ENCODE results near the gene SUCNR1.
"Not testable (repeated sequence)": the region's sequence is repeated elsewhere in the genome, so short reads cannot be mapped to it uniquely, and the experiment has no call there.

The SUCNR1 gene

GRCh38 chr3:151919446-151919845 lies 46.0 kb downstream of the SUCNR1 start:
- Histone ChIP-seq H3K4me3 (ENCODE audit: low read depth, low read length) (no peak overlapping the region), H3K4me1 (ENCODE audit: control insufficient read depth, insufficient read depth, low read length) (no peaks in the 10 kb centered on the region), H3K27me3 (ENCODE audit: control insufficient read depth, insufficient read depth, low read length) (no peaks in the 10 kb centered on the region), H3K27ac (ENCODE audit: low read depth, low read length) (no peak overlapping the region), H3K9me3 (ENCODE audit: control insufficient read depth, insufficient read depth, low read depth, low read length) (no peaks in the 10 kb centered on the region), H3K36me3 (ENCODE audit: control insufficient read depth, insufficient read depth, low read length) (no peaks in the 10 kb centered on the region), H3K9ac (ENCODE audit: low read length) (no peak overlapping the region)

GRCh38 chr3:151923901-151924300 lies 50.5 kb downstream of the SUCNR1 start:
- Histone ChIP-seq H3K27ac (ENCODE audit: low read depth, low read length) (no peak overlapping the region), H3K4me3 (ENCODE audit: low read depth, low read length) (no peak overlapping the region), H3K27me3 (ENCODE audit: control insufficient read depth, insufficient read depth, low read length) (no peaks in the 10 kb centered on the region), H3K9ac (ENCODE audit: low read length) (no peak overlapping the region), H3K9me3 (ENCODE audit: control insufficient read depth, insufficient read depth, low read depth, low read length) (peaks cover 4% of the 10 kb centered on the region; the same call in 1 of the 2 replicates), H3K4me1 (ENCODE audit: control insufficient read depth, insufficient read depth, low read length) (no peaks in the 10 kb centered on the region), H3K36me3 (ENCODE audit: control insufficient read depth, insufficient read depth, low read length) (no peaks in the 10 kb centered on the region)

- H3K36me3 ChIP-seq (ENCODE audit: control insufficient read depth, insufficient read depth, low read length), result no peaks in the 10 kb centered on the region
- H3K4me1 ChIP-seq (ENCODE audit: control insufficient read depth, insufficient read depth, low read length), result no peaks in the 10 kb centered on the region
- peaks cover 4% of the 10 kb centered on the region; the same call in 1 of the 2 replicates for H3K9me3 ChIP-seq (ENCODE audit: control insufficient read depth, insufficient read depth, low read depth, low read length)
- H3K27ac ChIP-seq (ENCODE audit: low read depth, low read length), result no peak overlapping the region
- H3K4me3 ChIP-seq (ENCODE audit: low read depth, low read length), result no peak overlapping the region
- H3K27me3 ChIP-seq (ENCODE audit: control insufficient read depth, insufficient read depth, low read length), result no peaks in the 10 kb centered on the region
- no peak overlapping the region for H3K9ac ChIP-seq (ENCODE audit: low read length)
Measured at GRCh38 chr3:151924753-151925152, 51.3 kb downstream of the SUCNR1 start.

GRCh38 chr3:151925419-151925818 lies 52.0 kb downstream of the SUCNR1 start:
- Histone ChIP-seq H3K4me3 (ENCODE audit: low read depth, low read length) (no peak overlapping the region), H3K27me3 (ENCODE audit: control insufficient read depth, insufficient read depth, low read length) (no peaks in the 10 kb centered on the region), H3K4me1 (ENCODE audit: control insufficient read depth, insufficient read depth, low read length) (no peaks in the 10 kb centered on the region), H3K9me3 (ENCODE audit: control insufficient read depth, insufficient read depth, low read depth, low read length) (peaks cover 4% of the 10 kb centered on the region; the same call in 1 of the 2 replicates), H3K9ac (ENCODE audit: low read length) (no peak overlapping the region), H3K27ac (ENCODE audit: low read depth, low read length) (no peak overlapping the region), H3K36me3 (ENCODE audit: control insufficient read depth, insufficient read depth, low read length) (no peaks in the 10 kb centered on the region)

GRCh38 chr3:151925876-151926275 lies 52.4 kb downstream of the SUCNR1 start:
- peaks cover 4% of the 10 kb centered on the region; the same call in 1 of the 2 replicates for H3K9me3 ChIP-seq (ENCODE audit: control insufficient read depth, insufficient read depth, low read depth, low read length)
- no peaks in the 10 kb centered on the region for H3K36me3 ChIP-seq (ENCODE audit: control insufficient read depth, insufficient read depth, low read length)
- no peaks in the 10 kb centered on the region for H3K4me1 ChIP-seq (ENCODE audit: control insufficient read depth, insufficient read depth, low read length)
- no peaks in the 10 kb centered on the region for H3K27me3 ChIP-seq (ENCODE audit: control insufficient read depth, insufficient read depth, low read length)
- no peak overlapping the region for H3K27ac ChIP-seq (ENCODE audit: low read depth, low read length)
- H3K9ac ChIP-seq (ENCODE audit: low read length), result no peak overlapping the region
- H3K4me3 ChIP-seq (ENCODE audit: low read depth, low read length), result no peak overlapping the region

GRCh38 chr3:151926956-151927355 lies 53.5 kb downstream of the SUCNR1 start:
- Histone ChIP-seq H3K4me3 (ENCODE audit: low read depth, low read length) (no peak overlapping the region), H3K4me1 (ENCODE audit: control insufficient read depth, insufficient read depth, low read length) (no peaks in the 10 kb centered on the region), H3K27ac (ENCODE audit: low read depth, low read length) (no peak overlapping the region), H3K9ac (ENCODE audit: low read length) (no peak overlapping the region), H3K9me3 (ENCODE audit: control insufficient read depth, insufficient read depth, low read depth, low read length) (peaks cover 4% of the 10 kb centered on the region; the same call in 1 of the 2 replicates), H3K27me3 (ENCODE audit: control insufficient read depth, insufficient read depth, low read length) (no peaks in the 10 kb centered on the region), H3K36me3 (ENCODE audit: control insufficient read depth, insufficient read depth, low read length) (no peaks in the 10 kb centered on the region)

- H3K4me1 ChIP-seq (ENCODE audit: control insufficient read depth, insufficient read depth, low read length), result not testable (repeated sequence)
Measured at GRCh38 chr3:151927915-151928525, 54.6 kb downstream of the SUCNR1 start.

GRCh38 chr3:151931171-151931570 lies 57.7 kb downstream of the SUCNR1 start:
- no peak overlapping the region for H3K4me3 ChIP-seq (ENCODE audit: low read depth, low read length)
- no peak overlapping the region for H3K9ac ChIP-seq (ENCODE audit: low read length)
- H3K27me3 ChIP-seq (ENCODE audit: control insufficient read depth, insufficient read depth, low read length), result no peaks in the 10 kb centered on the region
- no peaks in the 10 kb centered on the region for H3K4me1 ChIP-seq (ENCODE audit: control insufficient read depth, insufficient read depth, low read length)
- no peaks in the 10 kb centered on the region for H3K36me3 ChIP-seq (ENCODE audit: control insufficient read depth, insufficient read depth, low read length)
- H3K27ac ChIP-seq (ENCODE audit: low read depth, low read length), result no peak overlapping the region
- H3K9me3 ChIP-seq (ENCODE audit: control insufficient read depth, insufficient read depth, low read depth, low read length), result peaks cover 4% of the 10 kb centered on the region; the same call in 1 of the 2 replicates

More at GRCh38 chr3:151927915-151928525, 54.6 kb downstream of the SUCNR1 start:
- H3K27ac ChIP-seq (ENCODE audit: low read depth, low read length); H3K36me3 ChIP-seq (ENCODE audit: control insufficient read depth, insufficient read depth, low read length); H3K9ac ChIP-seq (ENCODE audit: low read length); H3K4me3 ChIP-seq (ENCODE audit: low read depth, low read length); H3K9me3 ChIP-seq (ENCODE audit: control insufficient read depth, insufficient read depth, low read depth, low read length); H3K27me3 ChIP-seq (ENCODE audit: control insufficient read depth, insufficient read depth, low read length): not testable (repeated sequence)

GRCh38 chr3:151933234-151933853 lies 59.9 kb downstream of the SUCNR1 start:
- no peaks in the 10 kb centered on the region for H3K9me3 ChIP-seq (ENCODE audit: control insufficient read depth, insufficient read depth, low read depth, low read length)
- no peak overlapping the region for H3K27ac ChIP-seq (ENCODE audit: low read depth, low read length)
- no peak overlapping the region for H3K9ac ChIP-seq (ENCODE audit: low read length)
- no peaks in the 10 kb centered on the region for H3K4me1 ChIP-seq (ENCODE audit: control insufficient read depth, insufficient read depth, low read length)
- no peak overlapping the region for H3K4me3 ChIP-seq (ENCODE audit: low read depth, low read length)
- no peaks in the 10 kb centered on the region for H3K27me3 ChIP-seq (ENCODE audit: control insufficient read depth, insufficient read depth, low read length)
- H3K36me3 ChIP-seq (ENCODE audit: control insufficient read depth, insufficient read depth, low read length), result no peaks in the 10 kb centered on the region
